Activated effector memory CD4-positive, alpha-beta T cell treated with Interleukin-2 at 50 U/mL for 16 hours (primary cell): ENCODE results near the gene AMPH.

ENCODE experiments used
- DNase-seq: peaks from one replicate; pipeline ENCODE4 v3.0.0-alpha.2; 2020

The AMPH gene

DNA sequence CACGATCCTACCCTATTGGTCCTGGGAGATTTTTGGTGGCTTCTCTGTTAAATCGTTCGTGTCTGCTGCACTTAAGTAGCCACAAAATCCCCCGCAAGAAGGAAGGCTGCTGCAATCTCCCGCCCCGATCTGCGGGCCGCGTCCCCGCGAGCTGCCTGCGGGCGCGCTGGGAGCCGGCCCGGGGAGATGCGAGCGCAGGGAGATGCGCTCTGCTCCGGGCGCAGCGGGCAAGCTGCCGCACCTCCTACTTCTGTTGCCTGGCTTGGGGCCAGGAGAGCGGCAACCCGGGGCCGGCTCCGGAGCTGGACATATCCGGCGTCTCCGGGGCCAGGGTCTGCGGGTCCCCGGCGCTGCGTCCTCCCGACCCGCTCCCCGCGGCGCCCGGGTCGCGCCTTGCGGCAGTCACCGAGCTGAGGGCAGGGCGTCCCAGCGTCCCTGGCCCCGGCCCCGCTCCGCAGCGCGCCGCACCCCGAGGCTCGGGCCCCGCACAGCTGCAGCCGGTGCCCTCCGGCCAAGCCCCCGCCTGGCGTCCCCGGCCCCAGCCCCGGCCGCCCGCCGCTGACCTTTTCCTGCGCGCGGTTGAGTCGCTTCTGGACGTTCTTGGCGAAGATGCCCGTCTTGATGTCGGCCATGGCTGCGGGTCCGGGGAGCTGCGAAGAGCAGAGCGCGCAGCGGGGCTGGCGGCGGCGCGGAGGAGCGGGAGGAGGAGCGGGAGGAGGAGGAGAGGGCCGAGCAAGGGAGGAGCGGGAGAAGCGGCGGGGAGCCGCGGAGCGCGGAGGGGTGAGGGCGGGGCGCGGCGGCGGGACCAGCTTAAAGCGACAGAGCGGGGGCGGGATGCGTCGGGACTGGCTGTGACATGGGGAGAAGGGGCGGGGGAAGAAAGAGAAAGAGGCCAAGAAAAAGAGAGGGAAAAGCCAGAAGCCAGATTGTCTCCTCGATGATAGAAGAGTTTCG, at the start of gene AMPH:
Gene AMPH (minus strand): TSS at position 654 of the 954 bp plus-strand sequence. CDS start 22 bp downstream, at position 632.
- DNase-seq = no peak

DNA sequence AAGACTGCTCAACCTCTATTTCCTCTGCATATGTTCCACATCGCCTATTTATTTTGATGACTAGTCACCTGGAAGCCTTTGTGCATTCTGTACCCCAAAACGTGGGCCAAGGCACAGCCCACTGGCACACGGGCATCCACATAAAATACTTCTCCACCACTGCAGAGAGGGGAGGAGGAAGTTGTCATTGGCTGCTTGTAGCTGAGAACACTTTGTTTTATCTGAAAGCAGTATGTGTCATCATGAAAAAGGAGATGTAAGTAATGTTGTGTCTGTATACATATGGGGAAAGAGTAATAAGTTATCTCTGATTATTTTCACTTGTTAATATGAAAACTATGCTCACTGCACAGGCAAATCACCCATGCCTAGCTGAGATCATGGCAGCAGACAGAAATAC, 48.2 kb upstream of the AMPH start:
- DNase-seq = no peak

DNA sequence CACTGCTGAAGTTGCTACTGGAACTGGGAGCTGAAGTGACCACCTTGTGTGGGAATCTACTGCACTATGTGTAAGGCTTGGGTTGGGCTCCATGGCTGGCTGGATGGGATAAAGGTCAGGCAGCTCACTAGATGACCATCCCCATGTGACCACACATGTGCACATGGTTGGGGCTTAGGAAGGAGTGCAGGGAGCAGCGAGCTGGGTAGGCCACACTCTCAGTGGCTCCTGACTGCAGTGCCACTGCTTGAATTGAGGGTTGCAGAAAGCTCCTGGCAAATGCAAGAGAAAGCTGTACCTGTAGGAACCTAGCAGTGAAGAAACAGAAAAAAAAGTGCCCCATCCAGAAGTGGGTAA, 47.5 kb upstream of the AMPH start:
- no peak for DNase-seq

DNA sequence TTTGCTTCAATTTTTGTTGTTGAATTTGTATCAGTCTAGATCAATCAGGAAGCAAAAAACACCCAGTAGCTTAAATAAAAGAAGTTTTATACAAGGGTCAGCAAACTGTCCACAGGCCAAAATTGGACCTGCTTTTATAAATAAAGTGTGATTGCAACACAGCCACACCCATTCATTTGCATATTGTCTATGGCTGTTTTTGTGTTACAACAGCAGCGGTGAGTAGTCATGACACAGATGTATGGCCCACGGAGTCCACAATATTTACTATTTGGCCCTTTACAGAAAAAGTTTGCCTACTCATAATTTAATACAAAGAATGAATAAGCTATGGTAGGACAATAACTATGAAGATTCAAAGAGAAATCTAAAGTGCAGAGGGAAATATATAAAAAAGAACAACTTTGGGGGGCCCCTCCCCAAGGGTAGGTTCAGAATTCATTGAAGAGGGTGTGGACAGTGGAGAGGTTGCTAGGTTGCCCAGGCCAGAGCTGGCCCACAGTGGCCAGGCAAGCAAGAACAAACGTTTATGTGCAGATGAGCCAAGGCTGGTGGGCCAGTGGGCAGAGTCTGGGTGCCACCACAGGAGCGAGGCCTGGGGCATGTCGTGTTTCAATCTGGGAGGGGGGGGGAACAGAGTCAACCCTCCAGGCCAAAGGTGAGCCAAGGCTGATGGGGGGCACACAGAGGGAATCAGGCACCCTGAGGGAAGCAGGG, 47.0 kb upstream of the AMPH start:
- DNase-seq = no peak

DNA sequence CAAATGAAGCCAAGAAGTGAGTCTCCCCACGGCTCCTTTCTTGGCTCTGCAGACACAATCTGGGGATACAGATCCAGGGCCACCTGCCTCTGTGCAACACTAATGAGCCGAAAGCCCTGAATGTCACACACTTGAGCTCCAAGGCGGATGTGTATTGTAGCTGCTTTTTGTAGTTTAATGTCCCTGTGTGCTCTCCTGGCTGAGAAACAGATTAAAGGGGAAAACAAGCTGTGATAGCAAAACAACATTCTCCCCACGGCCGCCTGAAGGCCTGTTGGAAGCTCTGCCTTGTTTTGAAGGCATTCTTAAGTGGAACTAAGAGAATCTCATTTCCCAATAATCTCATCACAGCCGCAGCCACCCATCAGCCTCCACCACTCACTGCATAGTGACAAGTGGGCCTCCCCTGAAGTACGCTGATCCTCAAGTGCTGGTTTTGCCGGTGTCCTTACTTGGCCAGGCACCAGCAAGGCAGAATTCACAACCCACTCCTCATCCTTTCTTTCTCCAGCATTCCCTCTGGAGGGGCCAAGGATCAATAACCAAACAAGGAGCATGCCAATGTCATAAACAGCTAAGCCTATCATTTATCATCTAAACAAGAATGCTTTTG, 44.4 kb upstream of the AMPH start:
- DNase-seq = no peak

DNA sequence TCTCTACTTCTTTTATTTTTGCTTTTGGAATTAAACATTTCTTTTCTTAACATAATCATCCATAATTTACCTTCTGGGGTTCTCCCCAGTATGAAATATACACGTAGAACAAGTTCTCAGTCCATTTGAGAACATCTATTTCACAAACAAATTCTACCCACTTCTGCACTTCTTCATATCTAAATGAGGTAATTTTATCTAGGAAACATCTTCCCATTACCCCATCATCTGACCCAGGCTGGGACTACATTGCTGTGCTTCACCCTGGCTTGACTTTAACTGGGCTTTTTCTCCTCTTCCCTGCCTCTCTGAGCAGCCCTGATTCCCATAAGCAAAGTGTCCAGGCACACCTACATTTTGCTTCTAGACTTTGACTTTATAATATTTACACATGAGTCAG, 43.3 kb upstream of the AMPH start:
- no peak for DNase-seq

DNA sequence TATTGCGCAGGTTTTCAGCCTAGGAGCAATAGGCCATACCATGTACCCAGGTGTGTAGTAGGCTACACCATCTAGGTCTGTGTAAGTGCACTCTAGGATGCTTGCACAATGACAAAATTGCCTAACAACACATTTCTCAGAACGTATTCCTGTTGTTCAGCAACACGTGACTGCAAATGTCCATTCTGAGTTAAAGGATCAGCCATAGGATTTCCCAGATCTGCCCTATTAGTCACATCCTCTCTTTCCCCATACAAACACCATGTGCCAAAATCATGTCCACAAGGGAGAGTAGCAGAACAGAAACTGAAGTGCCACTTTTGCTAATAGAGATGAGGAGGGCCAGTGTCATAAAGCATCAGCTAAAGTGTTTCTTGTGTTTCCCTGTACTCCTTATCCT, 42.6 kb upstream of the AMPH start:
- no peak for DNase-seq

DNA sequence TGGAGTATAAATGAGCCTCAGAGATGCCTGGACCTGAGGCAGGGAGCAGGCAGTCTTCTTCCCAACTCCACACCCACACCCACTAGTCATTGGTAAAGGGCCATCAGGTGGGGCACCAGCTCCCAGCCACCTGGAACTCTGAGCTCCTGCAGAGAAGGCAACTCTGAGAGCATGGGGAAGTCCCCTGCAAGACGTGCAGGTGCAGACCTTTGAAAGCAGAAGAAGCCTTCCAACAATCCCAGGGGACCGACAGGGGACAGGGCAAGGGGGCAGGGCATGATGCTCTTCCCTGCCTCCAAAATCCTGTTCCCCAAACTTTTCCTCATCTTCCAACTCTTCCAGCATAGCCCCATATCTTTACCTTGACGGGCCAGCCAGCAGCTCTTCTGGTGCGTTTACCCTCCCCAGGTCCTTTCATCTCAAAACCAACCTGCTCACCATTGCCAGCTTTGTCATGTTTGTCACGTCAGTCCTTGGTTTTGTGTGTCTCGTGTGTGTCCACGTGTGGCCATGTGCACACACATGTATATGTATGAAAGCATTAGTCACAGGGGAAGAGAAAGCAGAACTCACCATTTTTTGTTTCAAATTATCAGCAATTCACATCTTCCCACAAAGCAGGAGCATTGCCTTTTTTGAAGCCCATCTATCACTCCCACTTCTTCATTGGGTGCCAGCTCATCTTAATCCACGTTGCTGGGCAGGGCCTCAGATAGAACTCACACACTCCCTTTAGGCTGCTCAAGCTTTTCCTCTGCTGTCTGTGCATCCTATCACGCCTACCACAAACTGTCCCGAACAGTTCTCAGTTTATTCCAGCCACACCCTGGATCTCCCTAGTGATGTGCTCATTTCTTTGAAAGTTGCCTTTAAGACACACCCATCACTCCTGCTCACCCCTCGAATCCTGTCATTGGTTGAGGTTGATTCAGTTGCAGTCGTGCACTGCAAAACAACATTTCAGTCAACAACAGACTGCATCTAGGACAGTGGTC, 41.0 kb upstream of the AMPH start:
- DNase-seq = no peak

DNA sequence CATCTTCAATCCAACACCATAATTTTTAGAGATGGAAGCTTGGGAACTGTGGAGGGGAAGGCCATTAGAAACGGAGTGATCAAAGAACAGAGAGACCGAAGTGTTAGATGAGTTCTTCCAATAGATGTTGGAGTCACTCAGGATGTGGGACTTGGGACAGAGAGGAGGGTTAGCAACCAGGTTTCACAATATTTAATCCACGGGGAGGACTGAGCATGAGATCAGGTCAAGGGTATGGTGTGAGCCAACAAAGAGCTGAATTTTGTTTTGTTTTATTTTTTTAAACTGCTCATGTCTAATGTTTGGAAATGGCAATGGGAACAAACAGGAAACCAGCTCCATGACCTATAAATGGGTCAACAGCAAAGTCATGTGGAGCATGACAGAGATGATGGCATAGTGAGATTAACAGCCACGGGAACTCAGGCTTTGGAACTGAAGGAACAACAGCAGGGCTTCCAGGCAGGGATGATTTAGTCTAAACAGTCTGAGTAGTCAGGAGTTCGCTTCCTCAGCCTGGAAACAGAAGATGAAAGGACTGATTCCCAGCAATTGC, 38.9 kb upstream of the AMPH start:
- DNase-seq = no peak

DNA sequence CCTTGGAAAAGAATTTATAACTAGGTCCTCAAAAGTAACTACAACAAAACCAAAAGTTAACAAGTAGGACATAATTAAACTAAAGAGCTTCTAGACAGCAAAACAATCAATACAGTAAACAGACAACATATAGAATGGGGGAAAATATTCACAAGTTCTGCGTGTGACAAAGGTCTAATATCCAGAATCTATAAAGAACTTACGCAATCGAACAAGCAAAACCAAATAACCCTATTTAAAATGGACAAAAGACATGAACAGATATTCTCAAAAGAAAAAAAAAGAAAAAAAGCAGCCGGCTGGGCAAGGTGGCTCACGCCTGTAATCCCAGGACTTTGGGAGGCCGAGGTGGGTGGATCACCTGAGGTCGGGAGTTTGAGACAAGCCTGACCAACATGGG, 33.8 kb upstream of the AMPH start:
- no peak for DNase-seq

DNA sequence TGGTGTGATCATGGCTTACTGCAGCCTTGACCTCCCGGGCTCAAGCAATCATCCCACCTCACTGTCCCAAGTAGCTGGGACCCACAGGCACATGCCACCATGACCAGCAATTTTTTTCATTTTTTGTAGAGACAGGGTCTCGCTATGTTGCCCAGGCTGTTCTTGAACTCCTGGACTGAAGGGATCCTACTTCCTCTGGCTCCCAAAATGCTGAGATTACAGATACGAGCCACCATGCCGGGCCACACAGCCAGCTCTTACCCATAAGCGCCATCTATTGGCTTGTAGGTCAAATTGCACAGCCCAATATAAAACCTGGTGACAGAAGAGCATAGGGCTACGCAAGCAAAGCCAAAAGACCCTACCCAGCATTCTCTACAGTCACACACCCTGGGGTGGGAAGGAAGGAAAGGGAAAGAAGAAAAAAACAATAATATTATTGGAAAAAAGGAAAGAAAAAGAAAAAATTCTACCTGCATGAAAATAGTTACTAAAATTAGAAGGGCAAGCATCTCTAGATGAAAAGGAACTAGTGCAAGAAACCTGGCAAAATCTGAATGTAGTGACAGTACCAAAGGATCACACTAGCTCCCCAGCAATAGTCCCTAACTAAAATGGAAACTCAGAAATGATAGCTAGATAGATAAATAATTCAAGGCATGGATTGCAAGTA, 29.4 kb upstream of the AMPH start:
- no peak for DNase-seq

DNA sequence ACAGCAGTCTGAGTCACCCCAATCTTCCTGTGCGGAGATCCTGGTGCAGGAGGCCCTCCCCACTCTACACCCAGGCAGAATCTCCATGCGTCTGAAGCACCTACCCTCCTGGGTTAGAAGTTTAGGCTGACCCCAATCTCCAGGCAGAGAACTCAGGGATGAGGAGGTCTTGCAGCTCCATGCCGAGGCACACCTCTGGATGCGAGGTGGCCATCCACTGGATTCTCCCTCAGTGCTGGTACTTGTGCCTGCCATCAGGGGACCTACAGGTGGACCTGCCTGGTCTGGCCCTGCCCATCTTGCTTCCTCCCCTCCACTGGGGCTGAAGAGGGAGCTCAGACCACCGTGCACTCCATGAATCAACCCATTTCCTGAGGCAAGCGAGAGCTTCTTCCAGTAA, 28.8 kb upstream of the AMPH start:
- no peak for DNase-seq

DNA sequence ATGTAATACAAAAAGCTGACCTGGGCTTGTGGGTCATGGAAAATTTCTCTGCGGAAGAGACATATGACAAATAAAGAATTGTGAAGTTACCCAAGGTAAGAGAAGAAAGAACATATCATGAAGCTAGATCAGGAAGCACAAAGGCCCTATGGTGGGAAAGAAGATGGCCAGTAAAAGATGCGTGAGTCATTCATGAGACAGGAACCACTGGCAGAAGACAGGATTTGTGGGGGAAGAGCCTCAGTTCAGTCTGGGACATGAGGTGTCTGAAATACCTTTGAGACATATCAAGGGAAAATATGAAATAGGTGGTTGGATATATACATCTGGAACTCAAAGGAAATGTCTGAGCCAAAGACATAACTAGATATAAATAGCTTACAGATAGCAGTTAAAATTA, 27.7 kb upstream of the AMPH start:
- DNase-seq = no peak

DNA sequence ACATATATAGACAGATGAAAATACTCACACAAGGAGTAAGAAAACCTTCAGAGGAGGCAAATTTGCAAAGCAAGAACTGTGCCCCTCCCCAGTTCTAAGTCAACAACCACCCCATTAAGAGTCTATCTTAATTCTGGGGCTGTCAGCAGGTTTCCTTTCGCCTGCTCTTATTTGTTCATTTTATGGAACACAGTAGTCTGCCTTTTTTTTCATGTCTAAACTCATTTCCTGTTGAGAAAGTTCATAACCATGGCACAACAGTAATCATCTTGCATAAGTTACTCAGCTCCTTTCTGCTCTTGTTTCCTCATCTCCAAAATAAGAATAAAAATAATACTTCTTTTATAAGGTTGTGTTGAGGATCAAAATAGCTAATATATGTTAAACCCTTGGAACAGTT, 25.8 kb upstream of the AMPH start:
- DNase-seq = no peak

DNA sequence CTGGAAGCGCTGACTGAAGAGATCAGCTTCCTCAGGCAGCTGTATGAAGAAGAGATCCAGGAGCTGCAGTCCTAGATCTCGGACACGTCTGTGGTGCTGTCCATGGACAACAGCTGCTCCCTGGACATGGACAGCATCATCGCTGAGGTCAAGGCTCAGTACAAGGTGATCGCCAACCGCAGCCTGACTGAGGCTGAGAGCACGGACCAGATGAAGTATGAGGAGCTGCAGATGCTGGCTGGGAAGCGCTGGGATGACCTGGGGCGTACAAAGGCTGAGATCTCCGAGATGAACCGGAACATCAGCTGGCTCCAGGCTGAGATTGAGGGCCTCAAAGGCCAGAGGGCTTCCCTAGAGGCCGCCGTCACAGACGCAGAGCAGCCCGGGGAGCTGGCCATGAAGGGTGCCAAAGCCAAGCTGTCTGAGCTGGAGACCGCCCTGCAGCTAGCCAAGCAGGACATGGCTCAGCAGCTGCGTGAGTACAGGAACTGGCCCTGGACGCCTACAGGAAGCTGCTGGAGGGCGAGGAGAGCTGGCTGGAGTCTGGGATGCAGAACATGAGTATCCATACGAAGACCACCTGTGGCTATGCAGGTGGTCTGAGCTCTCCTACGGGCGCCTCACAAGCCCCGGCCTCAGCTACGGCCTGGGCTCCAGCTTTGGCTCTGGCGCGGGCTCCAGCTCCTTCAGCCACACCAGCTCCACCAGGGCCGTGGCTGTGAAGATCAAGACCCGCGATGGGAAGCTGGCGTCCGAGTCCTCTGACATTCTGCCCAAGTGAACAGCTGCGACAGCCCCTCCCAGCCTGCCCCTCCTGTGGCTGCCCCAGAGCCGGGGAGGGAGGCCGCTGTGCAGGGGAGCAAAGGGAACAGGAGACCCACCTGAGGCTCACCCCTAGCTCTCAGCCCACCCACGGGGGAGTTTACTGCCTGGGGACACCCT, 24.9 kb upstream of the AMPH start:
- no peak for DNase-seq

DNA sequence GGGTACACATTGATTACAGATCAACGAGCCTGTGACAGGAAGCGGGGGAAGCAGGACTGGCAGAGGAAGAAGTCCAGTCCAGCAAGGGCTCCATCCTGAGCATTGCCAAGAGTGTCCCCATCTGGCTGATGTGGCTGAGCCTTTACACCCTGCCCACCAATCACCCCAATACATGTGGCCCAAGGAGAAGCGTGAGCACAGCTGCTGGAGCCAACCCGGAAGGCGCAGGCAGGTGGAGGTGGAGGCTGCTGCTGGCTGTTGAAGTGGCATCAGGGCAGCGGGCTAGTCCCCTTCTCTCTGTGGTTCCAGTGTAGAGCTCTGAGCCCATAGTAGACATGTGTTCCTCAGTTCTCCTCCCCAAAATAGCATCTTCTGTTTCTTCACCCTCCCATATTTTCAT, 6.8 kb upstream of the AMPH start:
- no peak for DNase-seq

DNA sequence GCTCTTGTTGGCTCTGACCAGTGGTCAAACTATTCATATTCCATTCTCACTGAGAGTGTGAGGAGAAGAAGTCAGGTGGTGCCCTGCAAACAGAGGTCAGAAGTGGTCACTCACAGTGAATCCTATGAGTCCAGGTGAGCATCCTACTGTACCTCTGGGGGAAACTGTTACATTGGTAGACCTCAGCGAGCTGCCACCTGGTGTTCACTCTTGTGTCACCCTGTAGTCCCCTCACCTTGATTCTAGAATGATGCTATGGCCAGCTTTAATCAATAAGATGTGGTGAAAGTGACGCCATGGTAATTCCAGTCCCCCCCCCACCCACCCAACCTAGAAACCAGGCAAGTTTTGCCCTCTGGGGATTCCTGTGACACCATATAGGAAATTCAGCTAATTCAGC, 1.2 kb upstream of the AMPH start:
- no peak for DNase-seq

DNA sequence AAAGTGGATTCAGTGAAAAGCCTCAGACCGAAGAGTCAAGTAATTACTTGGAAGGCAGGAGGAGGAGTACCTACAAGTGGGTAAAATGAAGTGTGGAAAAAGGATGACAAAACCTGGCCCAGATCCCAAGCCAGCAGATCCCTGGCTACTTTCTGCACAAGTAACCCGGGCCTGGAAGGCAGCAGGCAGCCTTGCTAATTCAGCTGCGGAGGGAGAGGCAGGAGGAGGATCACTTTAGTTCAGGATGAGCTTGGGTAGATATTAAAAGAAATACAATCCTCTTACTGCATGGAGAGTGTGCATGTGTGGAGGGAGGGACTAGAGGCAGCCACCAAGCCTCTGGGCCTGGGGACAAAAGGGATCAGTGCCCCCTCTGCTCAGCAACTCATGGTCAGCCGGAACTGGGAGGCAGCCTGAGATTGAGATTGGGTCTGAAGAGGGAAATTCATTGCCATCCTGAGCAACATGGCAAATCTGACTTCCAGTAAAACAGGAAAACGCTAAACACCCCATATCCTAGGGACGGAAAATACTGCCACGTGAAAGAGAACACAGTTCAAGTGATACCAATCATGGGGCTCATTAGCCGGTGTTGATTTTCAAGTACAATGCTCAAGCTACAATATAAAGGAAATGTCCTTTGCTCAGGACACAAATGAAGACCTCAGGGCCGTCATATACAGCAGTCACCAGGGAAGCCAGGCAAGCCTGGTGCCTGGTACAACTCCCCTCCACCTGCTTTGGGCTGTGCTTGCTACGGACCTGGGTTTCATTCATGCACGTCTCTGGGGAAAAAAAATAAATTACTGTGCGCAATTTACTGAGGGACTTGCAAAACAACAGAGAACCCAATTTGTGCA, 1.3 kb downstream of the AMPH start:
- DNase-seq = no peak

DNA sequence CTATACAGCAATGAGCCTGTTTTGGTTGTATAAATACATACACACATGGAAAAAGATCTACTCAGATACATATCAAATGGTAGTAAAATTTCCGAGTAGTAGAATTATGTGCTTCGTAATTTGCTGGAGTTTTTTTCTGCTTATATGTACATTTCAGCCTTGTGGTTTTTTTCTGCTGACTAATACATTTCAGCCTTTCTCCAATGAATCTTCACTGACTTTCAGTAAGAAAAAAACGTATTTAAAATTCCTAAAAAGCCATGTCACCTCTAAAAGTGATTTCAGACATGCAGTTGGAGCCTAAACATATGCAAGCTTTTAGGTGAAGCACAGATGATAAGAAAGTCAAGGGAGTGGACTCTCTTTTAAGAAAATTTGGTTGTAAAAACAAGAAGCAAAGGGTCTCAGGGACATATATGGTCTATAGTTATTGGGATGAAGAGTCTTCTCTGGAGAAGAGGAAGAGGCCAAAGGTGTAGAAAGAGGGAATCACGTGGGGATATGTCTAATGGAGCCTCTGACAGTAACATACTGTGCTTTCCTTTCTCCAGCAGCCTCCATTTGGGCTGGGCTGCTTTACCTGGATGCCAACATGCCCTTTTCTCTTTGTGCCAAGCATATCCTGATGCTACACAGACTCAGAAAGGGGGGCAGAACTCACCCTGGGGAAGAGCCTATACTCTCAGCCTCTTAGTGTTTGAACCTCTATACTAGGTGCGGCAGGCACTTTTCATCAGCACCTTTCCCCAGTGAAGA, 2.4 kb downstream of the AMPH start:
- no peak for DNase-seq
